ENCODE measurements around the gene GSTA5.
"Not testable (repeated sequence)": the region's sequence is repeated elsewhere in the genome, so short reads cannot be mapped to it uniquely, and the experiment has no call there.

Gene GSTA5

GRCh38 chr6:52788478-52788877 is 52.1 kb downstream of the GSTA5 start:
- no peak for DNase-seq (ENCODE audit: low read depth)

GRCh38 chr6:52787917-52788316 is 52.7 kb downstream of the GSTA5 start:
- DNase-seq (ENCODE audit: low read depth), result no peak

GRCh38 chr6:52786249-52786956 is 54.2 kb downstream of the GSTA5 start:
- DNase-seq (ENCODE audit: low read depth), result no peak

GRCh38 chr6:52782696-52783274 is 57.8 kb downstream of the GSTA5 start:
- not testable (repeated sequence) for DNase-seq (ENCODE audit: low read depth)

- DNase-seq (ENCODE audit: low read depth), result not testable (repeated sequence)
Observed at GRCh38 chr6:52782209-52782608, 58.4 kb downstream of the GSTA5 start.

Data from non-pigmented ciliary epithelial cell (primary cell).